GM12878 (cell line): Measurements from ENCODE around the gene ANLN.

ENCODE experiments used
- ATF2 ChIP-seq: IDR thresholded peaks from 2 replicates; pipeline ENCODE4 v1.6.1; 2012; ENCODE audit warnings: low read length, inconsistent platforms
- BMI1 ChIP-seq: fragments of 450-650 bp; IDR thresholded peaks from 2 replicates; pipeline ENCODE4 v1.6.1; 2016; ENCODE audit warnings: mild to moderate bottlenecking, moderate library complexity, borderline replicate concordance
- CTCF ChIP-seq, 3 experiments: IDR thresholded peaks in 2 of 3; conservative IDR thresholded peaks in 1 of 3; 2 replicates each; pipeline ENCODE4 v1.5.1; 2011; ENCODE audit warnings: low read depth in 3 of 3, low read length in 3 of 3, mild to moderate bottlenecking in 3 of 3, control low read depth in 2 of 3, moderate library complexity in 2 of 3, inconsistent platforms in 1 of 3, mixed read lengths in 1 of 3; ENCODE audit not compliant: control insufficient read depth in 2 of 3, insufficient read depth in 1 of 3; ENCODE audit errors: extremely low read depth in 1 of 3
- EP300 ChIP-seq, 2 experiments: fragments of 150-350 bp in 1 of 2; IDR thresholded peaks; 2 replicates each; pipeline ENCODE4 v1.6.1; 2011 to 2012; ENCODE audit warnings: low read depth in 2 of 2, low read length in 2 of 2, borderline replicate concordance in 1 of 2, improper control_type of control experiment in 1 of 2, inconsistent platforms in 1 of 2; ENCODE audit not compliant: control insufficient read depth in 1 of 2
- EZH2 ChIP-seq: IDR thresholded peaks from 2 replicates; pipeline ENCODE4 v1.6.1; 2012; ENCODE audit warnings: low read depth, mild to moderate bottlenecking, control low read depth, inconsistent platforms, low read length, borderline replicate concordance; ENCODE audit not compliant: control insufficient read depth
- KLF5 ChIP-seq: fragments of 450-650 bp; IDR thresholded peaks from 2 replicates; pipeline ENCODE4 v1.6.1; 2014; ENCODE audit warnings: mild to moderate bottlenecking; ENCODE audit not compliant: partially characterized antibody
- MXI1 ChIP-seq: fragments of 150-350 bp; IDR thresholded peaks from 2 replicates; pipeline ENCODE4 v1.6.1; 2011; ENCODE audit warnings: low read depth, mild to moderate bottlenecking, inconsistent platforms, low read length, improper control_type of control experiment
- NFYA ChIP-seq: IDR thresholded peaks from 2 replicates; pipeline ENCODE4 v1.6.1; 2011; ENCODE audit warnings: low read depth, mild to moderate bottlenecking, low read length, improper control_type of control experiment, borderline replicate concordance
- NRF1 ChIP-seq: conservative IDR thresholded peaks from 2 replicates; pipeline ENCODE4 v1.6.1; 2011; ENCODE audit warnings: mild to moderate bottlenecking, low read depth, low read length, improper control_type of control experiment
- POLR2A ChIP-seq: IDR thresholded peaks from 2 replicates; pipeline ENCODE4 v1.6.1; 2011; ENCODE audit warnings: low read depth, mild to moderate bottlenecking, low read length
- SMAD1 ChIP-seq: fragments of 450-650 bp; IDR thresholded peaks from 2 replicates; pipeline ENCODE4 v1.6.1; 2018; ENCODE audit warnings: mild to moderate bottlenecking, low read depth; ENCODE audit not compliant: partially characterized antibody
- TAF1 ChIP-seq: IDR thresholded peaks from 2 replicates; pipeline ENCODE4 v1.6.1; 2011; ENCODE audit warnings: mild to moderate bottlenecking, low read depth, low read length, borderline replicate concordance
- TARDBP ChIP-seq: IDR thresholded peaks from 2 replicates; pipeline ENCODE4 v1.6.1; 2016; ENCODE audit warnings: borderline replicate concordance

- TF ChIP-seq MXI1 (no peak), CTCF (IDR thresholded peaks at IDR 0.05 in 2 of 3, conservative IDR thresholded peaks at IDR 0.05 in 1 of 3; ENCODE audit: control insufficient read depth in 2 of 3, extremely low read depth in 1 of 3, insufficient read depth in 1 of 3, low read depth in 3 of 3, low read length in 3 of 3) (no peak), NRF1 (no peak), ATF2 (no peak), BMI1 (no peak), EZH2 (no peak), KLF5 (no peak), EP300 (IDR thresholded peaks at IDR 0.05; ENCODE audit: borderline replicate concordance in 1 of 2, control insufficient read depth in 1 of 2, low read depth in 2 of 2, low read length in 2 of 2) (no peak), NFYA (no peak), POLR2A (no peak), SMAD1 (no peak), TARDBP (no peak), TAF1 (no peak)
Measured at GRCh38 chr7:36368496-36368895, 21.2 kb upstream of the ANLN start.
